Measurements from ENCODE around the gene SERPINB3.

DNA sequence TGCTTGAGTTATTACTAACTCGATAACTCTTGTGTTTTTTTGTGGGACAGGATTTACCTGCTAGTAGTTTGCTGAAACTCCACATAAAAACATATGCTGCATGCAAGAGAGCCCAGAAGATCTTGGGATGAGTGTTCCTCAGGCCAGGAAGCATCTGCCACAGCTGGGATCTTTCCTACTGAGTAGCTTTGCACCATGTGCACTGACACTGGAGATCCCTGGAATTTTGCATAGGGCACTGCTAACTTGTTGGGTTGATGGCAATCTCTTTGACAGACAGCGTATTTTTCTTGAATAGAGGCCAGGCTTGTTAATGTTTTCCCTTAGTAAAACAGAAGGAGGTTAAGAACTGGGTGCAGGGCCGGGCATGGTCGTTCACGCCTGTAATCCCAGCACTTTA lies 40.3 kb upstream of the SERPINB3 start:
- TF ChIP-seq, protein P1, sequence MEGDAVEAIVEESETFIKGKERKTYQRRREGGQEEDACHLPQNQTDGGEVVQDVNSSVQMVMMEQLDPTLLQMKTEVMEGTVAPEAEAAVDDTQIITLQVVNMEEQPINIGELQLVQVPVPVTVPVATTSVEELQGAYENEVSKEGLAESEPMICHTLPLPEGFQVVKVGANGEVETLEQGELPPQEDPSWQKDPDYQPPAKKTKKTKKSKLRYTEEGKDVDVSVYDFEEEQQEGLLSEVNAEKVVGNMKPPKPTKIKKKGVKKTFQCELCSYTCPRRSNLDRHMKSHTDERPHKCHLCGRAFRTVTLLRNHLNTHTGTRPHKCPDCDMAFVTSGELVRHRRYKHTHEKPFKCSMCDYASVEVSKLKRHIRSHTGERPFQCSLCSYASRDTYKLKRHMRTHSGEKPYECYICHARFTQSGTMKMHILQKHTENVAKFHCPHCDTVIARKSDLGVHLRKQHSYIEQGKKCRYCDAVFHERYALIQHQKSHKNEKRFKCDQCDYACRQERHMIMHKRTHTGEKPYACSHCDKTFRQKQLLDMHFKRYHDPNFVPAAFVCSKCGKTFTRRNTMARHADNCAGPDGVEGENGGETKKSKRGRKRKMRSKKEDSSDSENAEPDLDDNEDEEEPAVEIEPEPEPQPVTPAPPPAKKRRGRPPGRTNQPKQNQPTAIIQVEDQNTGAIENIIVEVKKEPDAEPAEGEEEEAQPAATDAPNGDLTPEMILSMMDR (IDR thresholded peaks at IDR 0.05) = no peak
- no peak for TF ChIP-seq POLR2A (IDR thresholded peaks at IDR 0.05; ENCODE audit: low read length)
- TF ChIP-seq MAZ (IDR thresholded peaks at IDR 0.05; ENCODE audit: borderline replicate concordance, low read depth, low read length) = no peak
- TF ChIP-seq RAD21 (conservative IDR thresholded peaks at IDR 0.05 in 1 of 2, IDR thresholded peaks at IDR 0.05 in 1 of 2) = no peak
- TF ChIP-seq, protein P2, sequence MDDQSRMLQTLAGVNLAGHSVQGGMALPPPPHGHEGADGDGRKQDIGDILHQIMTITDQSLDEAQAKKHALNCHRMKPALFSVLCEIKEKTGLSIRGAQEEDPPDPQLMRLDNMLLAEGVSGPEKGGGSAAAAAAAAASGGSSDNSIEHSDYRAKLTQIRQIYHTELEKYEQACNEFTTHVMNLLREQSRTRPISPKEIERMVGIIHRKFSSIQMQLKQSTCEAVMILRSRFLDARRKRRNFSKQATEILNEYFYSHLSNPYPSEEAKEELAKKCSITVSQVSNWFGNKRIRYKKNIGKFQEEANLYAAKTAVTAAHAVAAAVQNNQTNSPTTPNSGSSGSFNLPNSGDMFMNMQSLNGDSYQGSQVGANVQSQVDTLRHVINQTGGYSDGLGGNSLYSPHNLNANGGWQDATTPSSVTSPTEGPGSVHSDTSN (IDR thresholded peaks at IDR 0.05) = no peak
- TF ChIP-seq EP300 (IDR thresholded peaks at IDR 0.05) = no peak
- TF ChIP-seq TFCP2L1 (CRISPR knock-in tag; IDR thresholded peaks at IDR 0.05) = no peak
- TF ChIP-seq ZNF302 (CRISPR knock-in tag; IDR thresholded peaks at IDR 0.05) = no peak
- TF ChIP-seq MYC (IDR thresholded peaks at IDR 0.05; ENCODE audit: borderline replicate concordance, low read length) = no peak
- no peak for TF ChIP-seq JUN (IDR thresholded peaks at IDR 0.05)
- TF ChIP-seq, protein P3, sequence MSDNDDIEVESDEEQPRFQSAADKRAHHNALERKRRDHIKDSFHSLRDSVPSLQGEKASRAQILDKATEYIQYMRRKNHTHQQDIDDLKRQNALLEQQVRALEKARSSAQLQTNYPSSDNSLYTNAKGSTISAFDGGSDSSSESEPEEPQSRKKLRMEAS (IDR thresholded peaks at IDR 0.05) = no peak
- TF ChIP-seq HDAC2 (IDR thresholded peaks at IDR 0.05) = no peak

Measured in A549 (cell line).